ENCODE measurements around the gene OXER1.
"Not testable (repeated sequence)": the region's sequence is repeated elsewhere in the genome, so short reads cannot be mapped to it uniquely, and the experiment has no call there.

OXER1 gene

DNA sequence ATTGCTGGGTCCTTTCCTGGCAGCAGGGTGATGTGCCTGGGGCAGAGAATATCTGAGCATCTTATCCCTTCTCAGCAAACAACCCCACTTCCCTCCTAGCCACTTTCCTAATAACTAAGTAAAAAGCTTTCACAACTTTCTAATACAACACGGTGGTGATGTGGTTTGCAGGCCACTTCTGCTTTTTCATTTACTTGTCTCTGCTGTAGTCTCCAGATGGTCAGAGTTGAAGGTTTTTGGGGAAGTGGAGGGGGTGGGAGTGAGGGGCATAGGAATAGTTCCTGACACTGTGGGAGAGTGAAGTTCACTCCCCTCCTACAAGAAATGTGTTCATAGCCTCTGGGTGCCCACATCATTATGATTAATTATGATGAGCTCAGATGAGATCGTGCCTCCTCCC is 11.6 kb downstream of the OXER1 start:
- DNase-seq (ENCODE audit: low read depth) = no peak

DNA sequence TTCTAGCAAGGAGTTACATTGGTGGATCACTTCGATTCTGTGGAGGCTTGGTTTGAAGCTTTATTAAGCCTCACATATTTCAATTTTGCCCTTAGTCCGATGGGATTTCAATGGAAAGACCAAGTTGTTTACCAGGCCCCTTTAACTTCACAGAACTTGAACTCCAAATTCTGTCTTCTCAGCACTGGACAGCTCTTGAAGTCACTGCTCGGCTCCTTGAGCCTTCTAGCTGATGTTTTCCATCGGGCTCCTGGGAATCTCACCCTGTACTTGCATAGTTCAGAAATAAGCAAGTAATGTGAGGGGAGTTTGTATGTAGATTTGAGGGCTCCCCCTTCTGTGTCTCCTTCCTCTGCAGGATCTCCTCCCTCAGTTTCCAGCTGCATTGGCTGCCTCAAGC is 15.1 kb downstream of the OXER1 start:
- DNase-seq (ENCODE audit: low read depth) = no peak

DNA sequence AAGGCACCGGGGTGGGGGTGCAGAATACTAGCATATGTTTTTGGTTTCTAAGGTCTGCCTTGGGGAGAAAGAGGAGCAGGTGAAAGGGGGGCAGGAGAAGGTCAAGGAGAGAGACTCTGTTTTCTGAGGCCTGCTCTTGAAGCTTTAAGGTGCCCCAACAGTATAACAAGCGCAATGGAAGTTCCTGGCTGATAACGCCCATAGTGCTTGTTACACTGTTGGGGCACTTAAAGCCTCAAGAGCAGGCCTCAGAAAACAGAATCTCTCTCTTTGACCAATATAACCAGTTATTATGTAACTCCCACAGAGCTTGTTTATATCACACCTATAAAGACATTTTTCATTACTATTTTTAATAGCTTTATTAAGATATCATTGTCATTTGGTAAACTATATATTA is 16.5 kb downstream of the OXER1 start:
- DNase-seq (ENCODE audit: low read depth) = no peak

DNA sequence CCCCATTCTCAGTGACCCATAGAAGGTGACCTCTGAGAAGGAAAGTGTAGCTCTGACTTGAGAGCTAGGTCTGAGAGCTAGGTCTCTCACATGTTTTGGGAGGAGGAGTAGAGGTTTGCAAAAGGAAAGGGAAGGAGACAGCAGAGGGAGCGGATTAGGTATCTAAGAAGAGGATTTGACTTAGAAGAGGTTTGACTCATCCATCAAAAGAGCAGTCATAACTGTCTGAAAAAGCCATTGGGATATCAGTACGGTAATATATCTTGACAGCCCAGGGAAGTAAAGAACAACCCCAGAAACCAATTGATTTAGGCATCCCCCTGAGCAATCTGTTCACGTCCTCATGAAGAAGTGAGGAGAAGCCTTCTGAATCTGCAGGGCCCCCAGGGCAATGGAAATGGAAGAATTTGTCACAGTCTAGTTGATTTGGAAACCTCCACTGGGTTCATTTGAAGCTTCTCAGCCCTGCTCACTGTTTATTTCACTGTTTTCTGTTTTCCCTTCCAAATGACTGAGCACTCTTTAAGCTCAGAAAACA is 19.3 kb downstream of the OXER1 start:
- no peak for DNase-seq (ENCODE audit: low read depth)

DNA sequence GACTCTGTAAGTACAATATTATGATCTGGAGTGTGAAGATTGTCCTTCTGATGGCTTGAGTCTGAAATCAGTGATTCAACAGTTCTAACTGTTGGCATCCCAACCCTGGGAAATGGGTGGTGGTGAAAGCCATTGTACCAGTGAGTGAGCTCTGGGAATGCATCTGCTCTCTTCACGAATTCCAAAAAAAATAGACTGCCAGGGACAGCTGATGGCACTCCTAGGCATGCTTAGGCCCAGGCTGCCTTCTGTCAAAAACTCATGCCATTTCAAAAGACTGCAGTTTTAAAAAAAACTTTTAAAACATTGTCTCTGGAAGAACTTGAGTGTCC is 20.3 kb downstream of the OXER1 start:
- DNase-seq (ENCODE audit: low read depth) = no peak

DNA sequence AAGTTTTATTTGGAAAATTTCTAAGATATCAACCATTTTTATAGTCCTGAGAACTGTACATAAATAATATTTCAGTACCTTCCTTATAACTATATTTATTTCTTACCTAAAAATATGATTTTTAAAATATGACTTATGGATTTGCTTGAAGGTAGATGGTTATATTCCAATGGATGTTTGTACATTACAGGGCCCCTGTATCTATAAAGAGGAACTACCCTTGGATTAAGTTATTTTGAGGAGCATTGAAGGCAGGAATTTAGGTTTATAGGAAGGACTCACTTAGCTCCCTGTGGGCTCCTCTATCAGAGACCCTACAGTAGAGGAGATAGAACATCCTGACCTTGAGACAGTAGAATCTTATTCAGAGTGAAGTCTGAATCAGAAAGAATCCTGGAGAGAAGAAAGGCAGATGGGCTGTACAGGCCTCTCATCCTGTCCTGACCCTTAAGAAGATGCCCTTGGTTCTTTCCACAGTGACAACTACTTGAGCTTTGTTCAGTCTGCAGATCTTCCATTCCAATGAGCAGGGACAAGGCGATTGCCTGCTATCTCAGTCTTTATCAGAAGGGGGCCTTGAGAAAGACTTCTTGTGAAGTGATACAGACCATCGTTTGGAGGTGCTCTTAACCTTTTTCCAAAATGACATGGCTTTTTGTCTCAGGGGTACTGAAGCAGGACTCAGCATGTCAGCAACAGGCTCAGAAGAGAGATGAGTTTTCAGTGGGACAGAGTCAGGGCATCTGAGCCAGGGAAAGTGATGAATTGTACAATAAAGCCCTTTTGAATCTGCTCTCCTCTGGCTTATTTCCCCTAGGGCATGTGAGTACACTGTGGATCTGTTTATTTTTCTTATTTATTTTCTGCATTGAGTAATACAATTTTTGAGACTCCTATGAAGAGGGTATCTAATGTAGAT is 20.9 kb downstream of the OXER1 start:
- DNase-seq (ENCODE audit: low read depth) = no peak

DNA sequence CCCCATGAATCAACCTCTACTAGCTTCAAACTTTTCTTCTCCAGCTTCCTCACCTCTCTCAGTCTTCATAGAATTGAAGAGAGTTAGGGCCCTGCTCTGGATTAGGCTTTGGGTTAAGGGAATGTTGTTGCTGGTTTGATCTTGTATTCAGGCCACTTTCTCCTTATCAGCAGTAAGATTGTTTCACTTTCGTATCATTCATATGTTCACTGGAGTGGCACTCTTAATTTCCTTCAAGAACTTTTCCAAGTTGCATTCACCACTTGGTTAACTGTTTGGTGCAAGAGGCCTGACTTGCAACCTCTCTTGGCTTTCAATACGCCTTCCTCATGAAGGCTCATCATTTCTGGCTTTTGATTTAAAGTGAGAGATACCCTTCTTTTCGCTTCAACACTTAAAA is 22.8 kb downstream of the OXER1 start:
- DNase-seq (ENCODE audit: low read depth) = no peak

DNA sequence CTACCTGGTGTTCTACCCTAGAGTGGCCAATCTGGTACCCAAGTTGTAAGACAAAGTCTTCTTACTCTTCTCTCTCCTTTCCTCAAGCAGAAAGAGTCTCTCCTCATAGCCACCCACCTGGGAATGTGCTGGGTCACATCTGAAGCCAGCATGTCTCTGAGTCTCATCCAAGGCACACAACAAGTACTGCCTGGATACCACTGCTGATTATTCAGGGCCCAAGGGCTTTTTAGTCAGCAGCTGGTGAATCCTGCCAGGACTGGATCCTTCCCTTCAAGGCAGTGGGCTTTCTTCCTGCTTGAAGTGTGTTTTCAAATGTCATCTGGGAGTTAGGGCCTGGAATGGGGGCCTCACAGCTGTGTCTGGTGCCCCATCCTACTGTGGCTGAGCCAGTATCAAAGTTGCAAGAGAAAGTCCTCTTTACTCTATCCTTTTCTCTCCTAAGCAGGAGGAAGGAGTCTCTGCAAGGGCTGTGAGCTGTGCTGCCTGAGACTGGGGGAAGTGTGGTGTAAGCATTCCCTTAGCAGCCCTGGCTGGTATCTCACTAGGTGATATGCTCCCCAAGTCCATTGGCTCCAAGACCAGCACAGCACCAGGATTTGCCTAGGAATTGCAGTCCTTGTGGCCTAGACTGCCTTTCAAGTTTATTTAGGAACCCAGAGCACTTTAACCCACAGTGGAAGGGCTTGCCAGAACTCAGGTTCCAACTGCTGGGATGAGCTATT is 27.2 kb downstream of the OXER1 start:
- DNase-seq (ENCODE audit: low read depth) = no peak

DNA sequence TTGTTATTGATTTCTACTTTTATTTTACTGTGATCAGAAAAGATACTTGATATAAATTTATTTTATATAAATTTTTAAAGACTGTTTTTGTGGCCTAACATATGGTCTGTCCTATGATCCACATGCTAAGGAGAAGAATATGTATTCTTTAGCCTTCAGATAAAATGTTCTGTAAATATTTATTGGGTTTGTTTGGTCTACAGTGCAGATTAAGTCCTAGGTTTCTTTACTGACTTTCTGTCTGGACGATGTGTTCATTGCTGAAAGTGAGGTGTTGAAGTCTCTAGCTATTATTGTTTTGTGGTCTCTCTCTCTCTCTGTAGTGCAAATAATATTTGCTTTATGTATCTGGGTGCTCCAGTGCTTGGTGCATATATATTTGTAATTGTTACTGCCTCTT is 30.1 kb downstream of the OXER1 start:
- no peak for DNase-seq (ENCODE audit: low read depth)

DNA sequence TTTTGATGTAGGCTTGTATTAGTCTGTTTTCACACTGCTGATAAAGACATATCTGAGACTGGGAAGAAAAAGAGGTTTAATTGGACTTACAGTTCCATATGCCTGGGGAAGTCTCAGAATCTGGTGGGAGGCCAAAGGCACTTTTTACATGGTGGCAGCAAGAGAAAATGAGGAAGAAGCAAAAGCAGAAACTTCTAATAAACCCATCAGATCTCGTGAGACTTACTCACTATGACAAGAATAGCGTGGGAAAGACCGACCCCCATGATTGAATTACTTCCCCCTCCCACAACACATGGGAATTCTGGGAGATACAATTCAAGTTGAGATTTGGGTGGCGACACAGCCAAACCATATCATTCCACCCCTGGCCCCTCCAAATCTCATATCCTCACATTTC is 32.6 kb downstream of the OXER1 start:
- DNase-seq (ENCODE audit: low read depth) = not testable (repeated sequence)

DNA sequence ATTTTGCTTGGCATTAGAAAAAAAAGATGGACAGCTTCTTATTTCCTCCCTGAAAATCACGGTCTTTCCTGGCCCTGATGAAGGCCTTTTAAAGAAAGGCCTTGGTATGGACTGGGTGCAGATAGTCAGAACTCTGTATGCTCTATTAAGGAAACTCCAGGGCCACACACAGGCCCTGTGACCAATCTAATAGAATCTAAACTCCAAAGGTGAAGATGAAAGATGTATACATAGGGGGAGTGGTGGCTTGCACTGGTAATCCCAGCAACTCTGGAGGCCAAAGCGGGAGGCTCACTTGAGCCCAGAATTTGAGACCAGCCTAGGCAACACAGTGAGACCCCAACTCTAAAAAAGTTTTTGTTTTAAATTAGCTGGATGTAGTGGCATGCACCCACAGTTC is 37.3 kb downstream of the OXER1 start:
- DNase-seq (ENCODE audit: low read depth) = no peak

DNA sequence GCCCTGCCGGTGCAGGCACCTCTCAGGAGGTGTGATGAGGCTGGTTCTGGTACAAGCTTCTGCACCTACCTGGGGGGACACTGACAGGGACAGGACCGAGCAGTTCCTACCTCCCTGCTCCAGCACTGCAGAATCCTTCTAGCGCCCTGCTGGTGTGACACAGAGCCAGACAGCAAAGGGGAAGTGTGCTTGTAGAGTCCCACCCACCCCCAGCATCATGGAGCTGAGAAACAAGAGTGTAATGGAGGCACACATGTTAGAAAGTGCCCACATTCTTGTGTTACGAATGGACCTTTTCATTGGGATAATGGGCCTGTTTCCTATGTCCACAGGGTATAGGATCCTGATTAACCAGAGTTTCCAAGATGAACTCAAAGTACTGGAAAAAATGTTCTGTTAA is 38.3 kb downstream of the OXER1 start:
- no peak for DNase-seq (ENCODE audit: low read depth)

DNA sequence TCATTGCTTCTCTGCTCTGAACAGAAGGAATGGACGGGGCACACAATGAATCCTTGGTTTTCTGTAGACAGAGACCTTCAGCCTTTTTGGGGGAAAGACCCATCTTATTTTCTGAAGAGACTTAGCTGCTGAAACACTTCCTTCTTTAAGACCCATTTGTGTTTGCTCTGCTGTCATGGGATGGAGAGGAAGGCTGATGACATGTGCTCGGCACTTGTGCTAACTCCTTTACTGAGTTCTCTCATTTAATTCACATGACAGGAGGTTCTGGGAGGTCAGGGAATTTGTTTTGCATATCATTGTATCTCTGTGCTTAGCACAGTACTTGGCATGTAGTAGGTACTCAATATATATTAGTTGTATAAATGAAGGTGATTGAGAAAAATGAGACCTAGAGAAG is 39.0 kb downstream of the OXER1 start:
- DNase-seq (ENCODE audit: low read depth) = no peak

DNA sequence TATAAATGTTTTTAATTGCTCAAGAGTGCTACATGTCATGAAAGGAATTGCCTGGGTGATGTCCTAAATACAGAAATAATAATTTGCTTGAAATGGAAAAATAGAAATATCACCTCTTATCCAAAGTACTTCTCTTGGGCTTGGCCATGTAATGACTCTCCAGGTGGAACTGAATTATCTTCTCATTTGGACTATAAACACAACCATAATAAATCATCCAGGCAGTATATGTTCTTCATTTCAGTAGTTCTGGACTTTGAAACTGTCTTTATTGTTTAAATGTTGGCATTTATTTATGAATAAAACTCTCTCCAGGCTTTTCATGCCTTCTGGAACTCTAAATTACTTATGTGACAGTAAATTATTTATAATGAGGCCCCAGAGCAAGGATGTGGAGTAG is 40.5 kb downstream of the OXER1 start:
- no peak for DNase-seq (ENCODE audit: low read depth)

DNA sequence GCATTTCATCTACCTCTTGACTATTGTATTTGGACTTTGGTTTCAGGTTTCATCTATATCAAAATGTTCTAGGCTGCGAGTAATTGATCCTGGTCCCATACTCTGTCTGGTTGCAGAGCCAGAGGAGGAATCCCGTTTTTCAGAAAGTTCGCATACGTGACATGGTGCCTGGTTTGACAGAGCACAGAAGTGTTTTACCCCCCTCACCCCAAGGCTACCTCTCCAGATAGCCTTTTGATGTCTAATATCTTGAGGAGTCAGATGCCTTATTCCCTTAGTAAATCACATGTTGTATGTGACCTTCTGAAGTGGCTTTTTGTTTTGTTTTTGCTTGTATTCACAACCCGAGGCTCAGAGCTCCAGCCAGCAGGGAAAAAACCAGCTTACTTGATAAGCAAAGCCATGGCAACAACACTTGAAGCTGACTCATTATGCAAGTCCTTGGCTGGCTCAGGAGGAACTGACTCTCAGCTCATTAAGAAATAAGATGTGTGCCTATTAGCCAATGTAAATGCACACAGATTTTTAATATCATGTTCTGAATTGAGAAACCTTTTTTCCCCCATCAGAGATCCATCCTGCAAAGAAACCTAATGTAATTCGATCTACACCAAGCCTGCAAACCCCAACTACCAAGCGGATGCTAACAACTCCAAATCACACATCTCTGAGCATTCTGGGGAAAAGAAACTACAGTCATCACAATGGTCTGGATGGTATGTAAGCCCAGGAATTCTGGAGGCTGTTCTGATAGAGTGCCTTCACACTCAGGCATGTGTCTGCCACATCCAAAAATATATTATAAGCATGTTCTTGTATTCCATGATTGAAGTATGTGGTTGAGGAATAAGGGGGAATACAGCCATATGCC is 41.4 kb downstream of the OXER1 start:
- DNase-seq (ENCODE audit: low read depth) = peak; percentile 89

DNA sequence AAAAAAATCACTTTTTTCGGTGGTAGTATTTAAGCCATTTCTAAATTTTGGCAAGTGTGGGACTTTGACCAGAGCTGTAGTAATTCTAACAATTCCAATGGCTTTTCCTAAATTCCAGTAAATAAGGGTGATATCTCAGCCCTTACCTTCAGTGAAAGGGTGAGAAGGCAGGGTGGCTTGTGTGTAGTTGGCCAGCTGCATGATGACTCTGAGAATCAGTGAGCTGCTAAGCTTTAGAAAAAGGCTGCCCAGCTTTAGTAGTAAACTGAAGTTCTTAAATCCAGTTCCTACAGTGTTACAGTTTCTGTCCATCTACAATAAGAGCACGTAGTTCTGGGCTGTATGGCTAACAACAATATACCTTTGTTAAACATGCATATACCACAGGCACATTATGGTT is 42.0 kb downstream of the OXER1 start:
- DNase-seq (ENCODE audit: low read depth) = no peak

DNA sequence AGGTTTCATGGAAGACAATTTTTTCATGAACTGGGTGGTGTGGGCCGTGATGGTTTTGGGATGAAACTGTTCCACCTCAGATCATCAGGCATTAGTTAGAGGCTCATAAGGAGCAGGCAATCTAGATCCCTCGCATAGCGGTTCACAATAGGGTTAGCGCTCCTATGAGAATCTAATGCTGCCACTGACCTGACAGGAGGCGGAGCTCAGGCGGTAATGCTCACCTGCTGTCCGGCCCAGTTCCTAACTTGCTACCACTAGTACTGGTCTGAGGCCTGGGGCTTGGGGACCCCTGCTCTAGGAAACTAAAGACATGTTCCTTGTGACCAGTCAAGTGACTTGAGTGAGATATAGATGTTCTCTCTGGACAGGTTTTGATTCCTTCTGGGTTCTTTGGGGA is 49.2 kb downstream of the OXER1 start:
- no peak for DNase-seq (ENCODE audit: low read depth)

DNA sequence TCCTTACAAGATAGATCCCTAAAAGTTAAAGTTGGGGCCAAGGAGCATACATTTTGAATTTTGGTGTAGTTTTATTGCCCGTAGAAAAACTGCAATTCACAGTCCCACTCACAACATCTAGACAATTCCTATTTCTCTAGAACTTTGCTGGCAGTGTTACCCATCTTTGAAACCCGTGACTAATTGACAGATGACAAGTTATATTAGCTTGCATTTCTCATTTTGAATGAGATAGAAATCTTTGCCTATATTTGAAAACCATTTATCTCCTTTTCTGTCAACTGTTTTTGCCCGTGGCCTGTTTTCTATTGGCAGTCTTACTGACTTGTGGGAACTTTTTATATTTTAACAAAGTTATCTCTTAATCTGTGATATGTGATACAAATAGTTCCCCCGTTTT is 50.0 kb downstream of the OXER1 start:
- no peak for DNase-seq (ENCODE audit: low read depth)

DNA sequence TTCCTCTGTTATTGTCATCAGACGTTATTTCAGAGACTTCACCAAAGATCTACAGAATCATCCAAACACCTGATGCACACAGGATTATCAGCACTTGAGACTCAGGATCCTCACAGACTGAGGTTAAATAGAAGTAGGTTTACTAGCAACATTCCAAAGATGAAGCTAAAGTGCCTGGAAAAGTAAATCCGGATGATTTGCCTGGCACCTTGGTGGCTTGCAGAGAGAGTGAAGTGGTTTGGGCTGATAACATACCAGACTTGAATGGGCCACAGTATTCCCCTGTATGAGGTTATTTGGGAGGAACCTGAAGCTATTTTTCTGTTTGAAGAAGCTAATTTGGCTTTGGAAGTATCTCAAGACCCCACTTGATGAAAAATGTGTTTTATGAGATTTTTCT is 51.0 kb downstream of the OXER1 start:
- no peak for DNase-seq (ENCODE audit: low read depth)

Measured in GM04503 (cell line).